Sciatic nerve (tissue), 2 donors: ENCODE measurements around the gene PDCD11. TPM values are rescaled to one million over a fixed set of nuclear protein-coding genes. Genes with fewer than 3 reads are reported as not detected.
A peak's percentile ranks its signal among the peaks of the same experiment; 100 is the strongest.
"Not testable (repeated sequence)": the region's sequence is repeated elsewhere in the genome, so short reads cannot be mapped to it uniquely, and the experiment has no call there.

Source experiments
- ATAC-seq: fragments of 200-7000 bp; cut with Tn5 transposase; one replicate; pipeline ENCODE4 v1.9.1; 2020; ENCODE audit warnings: mild to moderate bottlenecking, moderate library complexity
- DNase-seq: peaks from one replicate; pipeline ENCODE4 v3.0.0-alpha.2; 2020; ENCODE audit warnings: low spot score
- intact Hi-C: fragments of 100-400 bp; cut with DNase I; formaldehyde crosslinking; loops from one replicate; pipeline ENCODE4 v1.14.2; 2022
- total RNA-seq: library from RNA; stranded (reverse); fragmentation: NEBNext Ultra II Directional; extraction: Animal tissue kit (Norgen Biotek cat#: 25700); gene quantifications from one replicate; pipeline ENCODE4 v1.2.1, GENCODE V29; 2021
- donor health status: DM: no; HTN: no; CAD: no.
- donor health status: DM: no; HTN: no; CAD: no.

Gene PDCD11
- total RNA-seq, 1 donor from 2014 or later: 21.0 TPM

- DNase-seq (no peak), ATAC-seq (no peak)
- intact Hi-C loops: no loop called here
Measured at GRCh38 chr10:103397191-103397825, 882 bp downstream of the PDCD11 start.

GRCh38 chr10:103413564-103413963, 17.1 kb downstream of the PDCD11 start:
- DNase-seq (no peak), ATAC-seq (no peak)
- intact Hi-C loops: no loop called here

- ATAC-seq (no peak), DNase-seq (no peak)
- intact Hi-C loops: no loop called here
Measured at GRCh38 chr10:103415581-103415980, 19.2 kb downstream of the PDCD11 start.

- DNase-seq (peak; percentile 83), ATAC-seq (peak; percentile 73)
- intact Hi-C loops: loop anchor here (2.0 kb wide), 1 partner anchor 68 kb away; no protein-coding TSS in a partner anchor
Measured at GRCh38 chr10:103416436-103417147, 20.2 kb downstream of the PDCD11 start.

GRCh38 chr10:103417148-103417469, 20.7 kb downstream of the PDCD11 start:
- not testable (repeated sequence) for DNase-seq, ATAC-seq
- intact Hi-C loops: loop anchor here (2.0 kb wide), 1 partner anchor 68 kb away; no protein-coding TSS in a partner anchor

- intact Hi-C loops: loop anchor here (2.0 kb wide), 1 partner anchor 67 kb away; no protein-coding TSS in a partner anchor
- DNase-seq (no peak), ATAC-seq (no peak)
Measured at GRCh38 chr10:103417601-103418000, 21.2 kb downstream of the PDCD11 start.

GRCh38 chr10:103419101-103419500, 22.7 kb downstream of the PDCD11 start:
- ATAC-seq: no peak
- intact Hi-C loops: no loop called here
- DNase-seq: no peak

- no peak for ATAC-seq
- DNase-seq: no peak
- intact Hi-C loops: no loop called here
Measured at GRCh38 chr10:103423748-103424147, 27.3 kb downstream of the PDCD11 start.

- ATAC-seq (no peak), DNase-seq (no peak)
- intact Hi-C loops: no loop called here
Measured at GRCh38 chr10:103427866-103428265, 31.4 kb downstream of the PDCD11 start.

- intact Hi-C loops: no loop called here
- no peak for DNase-seq
- ATAC-seq: no peak
Measured at GRCh38 chr10:103428989-103429643, 32.7 kb downstream of the PDCD11 start.

- ATAC-seq (no peak), DNase-seq (no peak)
- intact Hi-C loops: no loop called here
Measured at GRCh38 chr10:103429647-103430046, 33.2 kb downstream of the PDCD11 start.

GRCh38 chr10:103431902-103432301, 35.5 kb downstream of the PDCD11 start:
- no peak for ATAC-seq
- intact Hi-C loops: no loop called here
- DNase-seq: no peak

GRCh38 chr10:103433858-103434257, 37.4 kb downstream of the PDCD11 start:
- ATAC-seq (peak; percentile 67), DNase-seq (no peak)
- intact Hi-C loops: no loop called here

- no peak for DNase-seq
- peak; percentile 11 for ATAC-seq
- intact Hi-C loops: no loop called here
Measured at GRCh38 chr10:103439776-103440175, 43.4 kb downstream of the PDCD11 start.

- intact Hi-C loops: no loop called here
Measured at GRCh38 chr10:103440416-103440815, 44.0 kb downstream of the PDCD11 start.

GRCh38 chr10:103441206-103441605, 44.8 kb downstream of the PDCD11 start:
- ATAC-seq (no peak), DNase-seq (no peak)
- intact Hi-C loops: no loop called here

More at GRCh38 chr10:103440416-103440815, 44.0 kb downstream of the PDCD11 start:
- DNase-seq (no peak), ATAC-seq (no peak)

GRCh38 chr10:103441611-103442010, 45.2 kb downstream of the PDCD11 start:
- ATAC-seq: no peak
- intact Hi-C loops: no loop called here
- no peak for DNase-seq

- intact Hi-C loops: no loop called here
- DNase-seq: no peak
- peak; percentile 27 for ATAC-seq
Measured at GRCh38 chr10:103442031-103442461, 45.6 kb downstream of the PDCD11 start.

- DNase-seq: no peak
- intact Hi-C loops: no loop called here
- no peak for ATAC-seq
Measured at GRCh38 chr10:103443475-103444185, 47.2 kb downstream of the PDCD11 start.
